ENCODE results near the gene TMEM185B.

- no peak for TF ChIP-seq HNF4G (IDR thresholded peaks at IDR 0.05)
- no peak for TF ChIP-seq JUND (IDR thresholded peaks at IDR 0.05)
- TF ChIP-seq RAD21 (IDR thresholded peaks at IDR 0.05) = no peak
- no peak for TF ChIP-seq CTCF (IDR thresholded peaks at IDR 0.05; ENCODE audit: low read depth, low read length, missing input control)
- TF ChIP-seq MAX (IDR thresholded peaks at IDR 0.05) = no peak
- TF ChIP-seq GABPA (IDR thresholded peaks at IDR 0.05 in 1 of 2, conservative IDR thresholded peaks at IDR 0.05 in 1 of 2) = no peak
- no peak for TF ChIP-seq SP1 (IDR thresholded peaks at IDR 0.05)
- TF ChIP-seq ATF3 (IDR thresholded peaks at IDR 0.05) = no peak
Observed at GRCh38 chr2:120267348-120267747, 44.1 kb upstream of the TMEM185B start.

Data from liver (tissue), 3 donors.